ENCODE data around the gene RBMS3.

The RBMS3 gene

DNA sequence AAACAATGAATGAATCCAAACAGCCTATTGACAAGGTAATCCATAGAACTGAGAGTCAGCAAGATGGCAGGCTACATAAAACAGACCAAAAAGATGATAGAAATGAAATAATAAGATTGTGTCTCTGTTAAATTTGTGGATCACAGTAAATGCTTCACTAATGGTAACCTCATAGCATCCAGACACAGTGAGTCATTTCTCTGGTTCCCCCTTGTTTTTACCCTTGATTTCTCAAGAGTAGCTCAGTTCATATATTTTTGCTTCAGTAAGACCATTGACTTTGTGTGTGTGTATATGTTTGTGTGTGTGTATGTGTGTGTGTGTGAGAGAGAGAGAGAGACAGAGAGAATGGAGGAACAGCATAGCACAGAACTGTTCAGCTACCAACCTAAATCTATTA lies 546.9 kb downstream of the RBMS3 start:
- no peak for DNase-seq

DNA sequence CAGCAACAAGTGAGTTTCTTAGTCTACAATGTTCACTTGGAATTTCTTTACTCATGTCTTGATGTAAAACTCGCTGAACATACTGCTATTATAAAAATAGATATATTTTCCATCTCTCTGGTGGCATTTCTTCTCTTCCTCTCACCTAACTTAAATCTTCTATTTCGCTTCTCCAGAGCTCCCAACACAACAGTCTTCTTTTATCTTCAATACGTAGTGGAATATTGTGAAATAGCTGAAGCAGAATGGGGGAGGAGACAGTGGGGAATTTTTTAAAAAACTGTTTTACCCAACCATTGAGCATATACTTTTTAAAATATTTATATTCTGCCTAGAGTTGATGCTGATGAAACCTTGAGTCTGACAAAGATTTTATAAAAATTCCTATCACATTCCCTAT lies 548.5 kb downstream of the RBMS3 start:
- no peak for DNase-seq

DNA sequence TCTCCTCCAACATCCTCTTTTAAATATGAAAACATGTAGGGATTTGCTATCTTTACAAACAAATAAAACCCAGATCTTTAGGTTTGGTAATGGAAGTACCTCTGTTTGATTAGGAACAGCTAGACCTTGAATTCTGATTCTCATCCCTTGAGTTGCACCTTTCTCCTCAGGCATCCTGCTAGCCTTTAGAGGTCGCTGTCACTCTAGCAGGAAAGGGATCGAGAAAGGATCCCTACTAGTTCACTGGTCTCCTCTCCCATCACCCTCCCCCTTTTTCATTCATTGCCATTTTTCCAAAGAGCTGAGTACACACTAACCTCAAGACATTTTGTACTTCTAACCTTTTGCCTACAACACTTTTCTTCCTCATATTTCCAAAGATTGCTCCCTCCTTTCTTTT lies 569.8 kb downstream of the RBMS3 start:
- DNase-seq: no peak

DNA sequence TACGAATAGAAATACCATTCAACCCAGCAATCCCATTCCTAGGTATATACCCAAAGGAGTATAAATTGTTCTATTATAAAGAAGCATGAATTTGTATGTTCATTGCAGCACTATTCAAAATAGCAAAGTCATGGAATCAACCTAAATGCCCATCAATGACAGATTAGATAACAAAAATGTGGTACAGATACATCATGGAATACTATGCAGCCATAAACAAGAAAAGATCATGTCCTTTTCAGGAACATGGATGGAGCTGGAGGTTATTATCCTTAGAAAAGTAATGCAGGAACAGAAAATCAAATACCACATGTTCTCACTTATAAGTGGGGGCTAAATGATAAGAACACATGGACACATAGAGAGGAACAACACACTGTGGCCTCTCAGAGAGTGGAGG lies 571.9 kb downstream of the RBMS3 start:
- DNase-seq: no peak

DNA sequence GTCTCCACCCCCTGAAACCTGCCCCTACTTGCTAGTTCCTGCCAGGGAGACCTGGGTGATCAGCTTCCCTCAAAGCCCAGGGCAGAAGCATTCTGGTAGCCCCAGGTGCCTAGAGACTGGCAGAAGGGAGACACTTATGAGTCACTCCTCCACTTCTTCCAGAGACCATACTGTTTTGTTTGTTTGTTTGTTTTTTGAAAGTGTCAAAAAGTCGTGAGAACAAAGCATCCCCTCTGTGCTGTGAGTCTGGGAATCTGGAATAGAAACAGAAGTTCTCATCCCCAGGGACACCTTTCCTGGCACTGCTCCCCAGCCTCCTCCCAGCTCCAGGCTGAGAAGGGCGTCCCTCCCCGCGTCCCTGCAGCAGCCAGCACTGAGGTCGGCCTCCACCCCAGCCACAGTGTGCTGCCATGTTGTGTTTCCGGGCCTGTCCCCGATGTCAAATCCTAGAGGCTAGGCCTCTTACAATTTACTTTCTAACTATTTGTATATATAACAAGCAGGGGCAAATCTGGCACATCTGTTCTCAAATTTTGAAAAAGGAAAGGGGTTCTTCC lies 573.0 kb downstream of the RBMS3 start:
- no peak for DNase-seq

DNA sequence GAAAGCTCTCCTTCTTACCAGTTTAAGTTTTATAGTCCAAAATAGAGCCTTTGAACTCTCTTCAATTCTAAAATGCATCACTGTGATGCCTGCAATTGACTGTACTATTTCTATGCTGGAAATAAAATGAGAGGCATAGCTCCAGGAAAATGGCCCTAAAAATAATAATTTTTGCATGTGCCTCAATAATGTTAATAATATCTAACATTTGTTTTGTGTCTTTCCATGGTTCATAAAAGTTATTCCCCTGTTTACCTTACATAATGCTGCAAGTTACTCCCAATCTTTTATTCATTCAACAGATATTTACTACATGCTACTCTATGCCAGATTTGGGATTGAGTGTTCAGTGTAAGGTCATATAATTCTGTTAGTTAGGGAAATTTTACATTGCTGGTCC lies 574.0 kb downstream of the RBMS3 start:
- no peak for DNase-seq

DNA sequence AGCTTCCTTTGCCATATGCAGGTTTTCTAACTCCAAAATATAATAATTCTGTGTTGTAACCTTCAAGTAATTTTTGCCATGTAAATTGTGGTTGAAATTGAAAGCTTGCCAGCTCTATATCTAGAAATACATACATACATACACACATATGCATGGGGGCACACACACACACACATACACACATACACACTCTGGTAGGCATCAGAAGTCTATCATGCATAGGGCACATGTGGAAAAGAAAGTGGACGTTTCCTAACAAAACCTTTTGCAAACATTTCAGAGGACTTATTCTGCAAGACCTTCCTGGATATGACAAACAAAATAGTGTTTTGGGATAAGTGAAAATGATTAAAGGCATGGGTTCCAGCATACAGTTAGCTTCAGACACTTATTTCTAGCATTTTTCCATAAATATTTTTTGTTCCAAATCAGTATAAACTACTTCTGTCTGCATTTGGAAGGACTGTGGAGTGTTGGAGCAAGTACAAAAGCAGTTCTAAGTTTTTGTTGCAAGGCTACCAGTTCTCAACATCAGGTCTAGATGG lies 578.9 kb downstream of the RBMS3 start:
- DNase-seq: no peak

DNA sequence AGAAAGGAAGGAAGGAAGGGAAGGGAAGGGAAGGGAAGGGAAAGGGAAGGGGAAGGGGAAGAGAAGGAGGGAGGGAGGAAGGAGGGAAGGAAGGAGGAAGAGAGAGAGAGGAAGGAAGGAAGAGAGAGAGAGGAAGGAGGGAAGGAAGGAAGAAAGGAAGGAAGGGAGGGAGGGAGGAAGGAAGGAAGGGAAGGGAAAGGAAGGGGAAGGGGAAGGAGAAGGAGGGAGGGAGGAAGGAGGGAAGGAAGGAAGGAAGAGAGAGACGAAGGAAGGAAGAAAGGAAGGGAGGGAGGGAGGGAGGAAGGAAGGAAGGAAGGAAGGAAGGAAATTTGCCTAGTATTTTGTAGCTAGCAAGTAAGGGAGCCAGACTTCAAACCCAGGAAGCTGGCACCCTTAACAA lies 583.9 kb downstream of the RBMS3 start:
- no peak for DNase-seq

DNA sequence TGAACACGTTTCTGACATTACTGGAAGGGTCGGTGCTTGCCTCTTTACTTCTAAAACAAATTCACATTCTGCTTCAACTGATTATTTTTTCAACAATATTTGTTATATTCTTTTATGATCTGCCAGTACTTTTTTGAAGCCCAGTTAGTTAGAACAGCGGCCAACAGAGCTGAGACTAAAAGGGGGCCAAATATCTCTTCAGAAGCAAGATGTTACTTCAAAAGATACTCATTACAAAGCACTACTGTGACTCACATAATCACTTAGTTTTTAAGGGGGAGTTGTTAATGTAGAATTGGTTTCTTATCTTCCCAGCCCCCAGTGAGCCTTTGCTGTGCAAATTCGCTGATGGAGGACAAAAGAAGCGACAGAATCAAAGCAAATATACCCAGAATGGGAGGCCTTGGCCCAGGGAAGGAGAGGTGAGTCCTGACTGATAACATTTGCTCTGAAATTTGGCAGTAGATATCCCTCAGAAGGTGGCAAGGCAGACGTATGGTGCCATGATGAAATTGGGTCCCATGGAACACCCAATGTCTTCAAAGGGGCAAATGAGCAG lies 587.8 kb downstream of the RBMS3 start:
- DNase-seq: no peak

DNA sequence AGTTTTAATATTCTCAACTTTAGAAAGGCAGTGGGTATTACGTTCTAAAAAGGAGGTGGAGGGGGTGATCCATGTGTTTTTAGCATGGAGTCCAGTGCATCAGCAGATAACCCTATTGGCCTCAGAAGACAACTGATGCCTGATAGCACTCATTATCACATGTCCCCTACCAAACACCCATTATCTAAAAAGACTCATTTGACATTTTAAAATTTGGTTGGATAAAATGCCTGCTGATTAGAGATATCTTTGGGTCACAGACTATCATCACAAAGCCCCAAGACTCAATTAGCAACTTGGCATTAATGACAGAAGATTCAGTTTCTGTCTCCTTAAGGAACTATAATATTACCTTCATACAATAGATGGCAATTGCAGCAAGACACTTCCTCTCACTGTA lies 589.3 kb downstream of the RBMS3 start:
- no peak for DNase-seq

DNA sequence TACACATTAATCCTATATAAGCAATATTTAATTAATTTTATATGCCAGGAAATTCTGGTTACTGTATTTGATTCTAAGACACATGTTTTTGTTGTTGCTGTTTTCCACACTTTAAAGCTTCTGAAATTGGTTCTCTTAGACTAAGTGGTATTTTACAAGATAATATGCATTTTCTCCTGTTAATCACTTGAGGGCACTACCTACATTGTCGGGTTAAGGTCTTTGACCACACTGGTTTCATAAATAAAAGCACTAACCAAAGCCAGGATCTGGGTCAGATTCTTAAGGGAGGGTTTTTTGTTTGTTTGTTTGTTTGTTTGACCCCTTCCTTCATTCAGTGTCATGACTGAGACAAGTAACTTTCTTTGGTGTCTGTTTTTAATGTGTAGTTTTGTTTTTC lies 590.2 kb downstream of the RBMS3 start:
- DNase-seq: no peak

DNA sequence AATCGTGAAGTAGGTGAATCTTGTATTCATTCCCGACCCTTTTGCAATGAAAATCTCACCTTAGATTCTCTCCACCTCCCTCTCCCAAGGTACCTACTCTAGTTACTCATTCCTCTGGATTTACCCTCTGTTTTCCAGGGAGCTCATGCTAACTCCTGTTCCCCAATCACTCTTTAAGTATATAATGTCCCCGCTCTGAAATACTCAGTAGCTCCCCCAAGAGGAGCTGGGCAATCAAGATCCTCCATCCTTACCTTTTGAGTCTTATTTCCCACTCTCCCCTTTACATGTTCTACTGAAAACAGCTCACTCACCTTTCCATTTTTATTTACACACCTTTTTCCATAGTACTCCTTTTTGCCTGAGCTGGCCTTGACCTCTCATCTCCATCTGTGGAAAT lies 599.9 kb downstream of the RBMS3 start:
- DNase-seq: no peak

DNA sequence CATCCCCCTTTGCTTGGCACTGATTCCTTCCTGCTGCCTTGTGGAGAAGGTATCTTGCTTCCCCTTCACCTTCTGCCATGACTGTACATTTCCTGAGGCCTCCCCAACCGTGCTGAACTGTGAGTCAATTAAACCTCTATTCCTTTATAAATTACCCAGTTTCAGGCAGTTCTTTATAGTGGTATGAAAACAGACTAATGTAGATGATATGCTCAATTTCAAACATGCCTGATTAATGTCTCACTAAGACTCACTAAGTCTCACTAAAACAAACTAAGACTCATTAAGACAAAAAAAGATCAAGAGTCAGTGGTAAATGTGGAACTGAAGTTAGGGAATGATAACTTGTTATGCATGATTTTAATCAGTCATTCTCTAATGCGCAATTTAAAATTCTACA lies 606.6 kb downstream of the RBMS3 start:
- no peak for DNase-seq

DNA sequence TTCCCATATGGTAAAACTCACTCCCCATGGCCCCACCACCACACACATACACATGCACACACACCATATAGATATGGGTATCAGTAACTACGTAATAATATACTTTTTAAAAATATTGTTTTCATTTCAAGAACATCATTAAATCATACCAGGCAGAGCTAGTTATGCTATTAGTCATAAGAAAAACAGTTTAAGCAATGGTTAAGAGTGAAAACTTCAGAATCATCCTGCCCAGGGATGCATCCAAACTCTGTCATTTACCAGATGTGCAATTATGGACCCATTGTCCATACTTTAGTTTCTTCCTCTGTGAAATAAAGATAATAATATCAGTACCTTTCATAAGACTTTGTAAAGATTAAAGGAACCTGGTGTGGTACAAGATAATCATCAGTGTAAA lies 608.3 kb downstream of the RBMS3 start:
- DNase-seq: no peak

DNA sequence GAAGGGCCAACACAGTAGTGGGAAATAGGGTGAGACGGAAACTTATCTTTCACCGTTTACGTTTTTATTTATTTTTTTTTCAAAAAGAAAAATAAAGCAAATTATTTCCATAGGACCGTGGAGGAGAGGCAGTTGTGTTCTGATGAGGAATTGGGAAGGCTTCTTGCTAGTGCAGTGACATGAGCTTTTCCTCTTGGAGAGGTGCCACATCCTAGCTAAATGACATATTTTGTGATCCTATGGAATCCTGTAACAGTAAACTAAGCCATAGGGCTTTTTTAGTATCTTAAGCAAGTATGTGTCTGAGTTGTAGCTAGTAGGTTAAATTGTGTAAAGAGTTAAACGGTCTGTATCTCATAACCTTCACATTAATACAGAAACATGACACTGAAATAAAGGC lies 609.9 kb downstream of the RBMS3 start:
- no peak for DNase-seq

DNA sequence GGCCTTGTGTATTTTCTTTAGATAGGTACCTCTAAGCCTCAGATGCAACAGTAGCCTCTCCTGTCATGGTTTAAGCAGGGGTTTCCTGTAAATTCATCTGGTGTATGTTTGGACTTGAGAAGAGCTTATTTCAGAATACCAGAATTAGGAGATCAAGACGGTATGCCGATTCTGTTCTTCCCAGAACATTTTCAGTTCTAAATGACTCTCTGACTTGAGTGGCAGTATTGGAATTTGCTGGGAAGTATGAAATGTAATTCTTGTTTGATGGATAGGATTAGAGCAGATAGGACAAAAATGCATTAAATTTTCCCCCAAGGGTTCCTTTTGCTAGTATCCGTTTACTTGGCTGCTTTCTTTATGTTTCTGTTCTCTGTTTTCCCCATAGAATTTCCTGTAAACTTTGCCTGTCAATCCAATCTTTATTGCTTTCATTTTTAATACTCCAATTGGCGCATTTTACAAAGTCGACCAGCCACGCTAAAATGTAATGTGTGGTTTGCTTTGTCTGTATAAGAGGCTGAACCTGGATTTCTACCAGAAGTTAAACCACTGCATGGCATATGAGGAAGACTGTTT lies 612.2 kb downstream of the RBMS3 start:
- DNase-seq: no peak

DNA sequence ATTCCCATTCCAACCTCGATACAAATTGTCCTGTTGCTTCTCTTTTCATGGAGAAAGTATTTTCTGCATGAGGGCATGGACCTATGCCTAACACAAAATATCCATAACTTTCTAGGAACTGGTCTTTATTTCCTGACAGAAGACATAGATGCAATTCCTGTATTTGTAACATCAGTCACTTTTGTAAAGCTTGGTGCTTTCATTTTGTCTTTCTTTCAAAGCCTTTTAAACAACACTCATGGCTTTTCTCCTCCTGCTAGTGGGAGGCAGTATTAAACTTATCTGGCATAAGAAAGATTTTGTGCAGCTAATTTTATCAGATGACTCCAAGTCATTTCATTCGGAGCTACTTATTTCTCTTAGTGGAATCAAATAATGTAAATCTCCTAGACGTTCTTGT lies 616.0 kb downstream of the RBMS3 start:
- no peak for DNase-seq

DNA sequence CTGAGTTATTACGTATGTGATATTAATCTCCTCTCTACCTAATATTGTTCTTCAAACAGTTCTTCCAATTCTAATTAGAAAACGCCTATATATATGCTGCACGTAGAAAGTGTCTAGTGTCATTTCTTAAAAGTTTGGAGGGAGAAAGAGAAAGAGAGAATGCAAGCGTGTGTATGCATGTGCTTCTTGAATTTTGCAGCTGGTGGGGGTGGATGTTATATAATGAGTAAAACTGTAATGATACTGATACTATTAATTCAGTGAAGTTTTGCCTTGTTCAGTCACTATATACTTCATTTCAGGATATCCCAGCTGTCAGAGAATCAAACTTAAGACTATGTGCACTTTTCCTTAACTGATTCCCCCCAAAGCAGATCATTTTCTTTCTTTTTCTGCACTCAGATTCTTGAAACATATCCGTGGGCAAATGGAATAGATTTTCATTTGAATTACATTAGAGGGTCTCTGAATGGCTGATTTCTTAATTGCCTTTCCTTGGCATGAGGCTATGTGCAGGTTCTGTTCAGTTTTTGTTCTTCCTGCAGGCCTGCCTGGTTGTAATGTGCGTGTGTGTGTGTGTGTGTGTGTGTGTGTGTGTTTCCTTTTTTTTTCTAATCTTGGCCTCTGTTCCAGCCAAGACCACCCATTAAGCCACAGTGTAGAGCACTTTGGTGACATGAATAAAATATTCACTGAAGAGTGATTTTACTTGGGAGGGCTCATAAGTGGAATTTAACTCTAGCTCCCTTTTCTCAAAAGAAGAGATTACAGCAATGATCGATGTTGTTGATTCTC lies 617.5 kb downstream of the RBMS3 start:
- no peak for DNase-seq

DNA sequence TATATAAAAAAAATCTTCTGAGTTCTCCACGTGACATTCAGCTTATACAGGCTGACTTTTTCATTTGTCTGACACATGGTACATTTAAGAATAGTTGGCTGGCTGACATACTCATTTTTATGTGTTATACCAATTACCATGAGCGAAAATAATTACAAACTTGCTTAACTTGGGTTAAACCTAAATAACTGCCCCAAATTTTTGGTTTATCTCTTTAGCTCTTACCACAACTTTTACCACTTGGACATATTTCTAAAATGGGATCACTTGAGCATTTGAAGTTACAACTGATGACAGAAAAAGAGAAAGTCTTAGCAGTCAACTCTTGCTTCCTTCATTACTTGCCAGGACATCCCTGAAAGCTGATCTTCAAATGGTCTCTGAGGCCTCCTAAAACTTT lies 618.1 kb downstream of the RBMS3 start:
- DNase-seq: no peak

DNA sequence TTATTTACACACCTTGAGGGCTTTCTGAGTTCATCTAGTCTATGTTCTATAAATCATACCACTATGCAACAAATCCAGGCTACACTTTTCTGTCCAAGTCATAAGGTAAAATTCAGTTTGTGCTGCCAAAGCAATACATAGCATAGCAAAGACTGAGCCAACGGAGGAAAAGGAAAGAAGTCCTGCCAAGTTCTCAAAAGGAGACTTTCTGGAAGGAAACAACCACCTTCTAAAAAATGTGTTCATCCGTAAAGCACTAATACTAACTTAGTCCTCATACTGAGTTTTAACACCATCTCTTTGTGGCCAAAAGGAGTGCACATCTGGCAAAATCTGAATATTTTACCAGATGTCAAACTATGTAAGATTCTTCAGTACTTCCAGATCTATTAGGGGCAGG lies 620.2 kb downstream of the RBMS3 start:
- DNase-seq: no peak

DNA sequence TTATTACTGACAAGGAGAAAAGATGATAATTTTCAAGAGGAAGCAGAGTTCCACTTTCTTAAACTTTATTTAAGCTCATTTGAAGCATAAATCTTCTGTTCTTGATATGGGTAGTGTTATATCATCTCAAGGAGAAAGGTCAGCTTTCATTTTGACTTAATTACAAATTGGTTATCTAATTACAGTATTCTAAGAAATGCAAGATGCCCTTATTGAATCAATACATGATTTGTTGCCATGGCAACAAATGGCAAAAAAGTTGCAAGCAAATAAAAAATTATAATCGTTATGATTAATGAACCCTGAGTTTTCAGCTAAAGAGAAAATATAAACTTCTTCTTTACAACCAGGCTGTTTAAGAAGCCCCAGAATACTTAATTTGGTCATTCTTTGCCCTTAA lies 622.7 kb downstream of the RBMS3 start:
- DNase-seq: no peak

DNA sequence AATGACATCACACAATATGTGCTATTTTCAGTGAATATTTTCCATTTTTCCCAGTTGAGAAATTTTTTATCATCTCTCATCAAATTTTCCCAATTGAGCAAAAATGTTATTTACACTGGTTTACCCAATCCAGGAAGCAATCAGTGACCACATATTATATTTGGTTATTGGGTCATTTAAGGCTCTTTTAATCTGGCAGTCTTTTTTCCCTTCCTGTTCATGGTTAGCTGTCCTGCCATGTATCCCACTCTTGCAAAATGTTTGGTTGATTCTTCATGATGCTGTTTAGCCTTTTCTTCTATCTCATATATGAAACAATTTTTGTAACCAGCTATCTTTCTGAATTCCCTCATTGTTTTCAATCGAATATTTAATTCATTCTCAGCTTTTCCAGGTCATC lies 626.0 kb downstream of the RBMS3 start:
- no peak for DNase-seq

DNA sequence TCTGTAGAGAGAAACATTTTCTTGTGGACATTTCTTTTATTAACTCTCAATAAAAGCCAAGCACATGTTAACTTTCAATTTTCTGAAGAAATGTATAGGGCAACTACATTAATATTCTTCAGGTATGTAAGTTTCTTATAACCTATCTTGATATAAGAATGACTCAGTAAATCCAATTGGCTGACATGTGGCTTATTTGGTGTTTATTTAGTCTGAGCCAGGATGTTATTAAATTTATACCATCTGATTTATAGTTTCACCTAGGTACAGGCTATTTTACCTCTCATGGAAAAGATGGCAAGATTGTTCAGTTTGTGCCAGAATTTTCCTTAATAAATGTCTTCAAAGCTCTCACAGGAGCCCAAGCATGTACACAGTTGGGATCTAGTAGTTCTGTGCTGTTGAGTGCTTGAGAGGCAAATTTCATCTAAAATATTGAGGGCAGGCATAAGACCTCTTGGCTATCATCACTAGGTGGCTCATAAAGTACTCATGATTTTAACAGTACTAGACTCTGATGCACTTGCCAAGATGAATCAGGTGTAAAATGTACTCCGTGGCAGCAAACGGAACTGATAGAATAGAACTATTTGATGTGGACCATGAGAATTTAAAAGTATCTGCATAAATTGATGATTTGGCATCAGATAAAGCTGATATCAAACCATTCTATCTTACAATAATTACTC lies 631.9 kb downstream of the RBMS3 start:
- DNase-seq: no peak

Measured in stimulated activated naive CD4-positive, alpha-beta T cell (primary cell).